ENCODE data around the gene IL12RB1.

DNA sequence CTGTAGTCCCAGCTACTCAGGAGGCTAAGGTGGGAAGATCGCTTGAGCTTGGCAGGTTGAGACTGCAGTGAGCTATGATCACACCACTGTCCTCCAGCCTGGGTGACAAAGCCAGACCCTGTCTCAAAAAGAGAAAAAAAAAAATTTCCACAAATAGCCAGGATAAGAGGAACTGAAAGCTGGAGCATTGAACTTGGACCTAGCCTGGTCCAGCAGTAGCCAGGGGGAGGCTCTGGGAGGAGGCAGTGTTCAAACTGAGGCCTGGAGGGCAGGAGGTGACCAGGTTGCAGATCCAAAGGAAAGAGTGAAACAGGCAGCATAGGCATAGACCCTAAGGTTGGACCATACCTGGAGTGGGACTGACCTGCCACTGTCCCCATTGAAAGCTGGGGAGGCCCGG is 39.4 kb upstream of the IL12RB1 start:
- TF ChIP-seq POLR2A (IDR thresholded peaks at IDR 0.05; ENCODE audit: low read length) (no peak), BCL3 (IDR thresholded peaks at IDR 0.05) (no peak), NPAS2 (CRISPR knock-in tag; IDR thresholded peaks at IDR 0.05; ENCODE audit: borderline replicate concordance) (no peak), USF2 (IDR thresholded peaks at IDR 0.05) (no peak), MAZ (IDR thresholded peaks at IDR 0.05; ENCODE audit: borderline replicate concordance, low read depth, low read length) (no peak), POLR2AphosphoS2 (conservative IDR thresholded peaks at IDR 0.05; ENCODE audit: low read length) (no peak)
- TF ChIP-seq, protein P1, sequence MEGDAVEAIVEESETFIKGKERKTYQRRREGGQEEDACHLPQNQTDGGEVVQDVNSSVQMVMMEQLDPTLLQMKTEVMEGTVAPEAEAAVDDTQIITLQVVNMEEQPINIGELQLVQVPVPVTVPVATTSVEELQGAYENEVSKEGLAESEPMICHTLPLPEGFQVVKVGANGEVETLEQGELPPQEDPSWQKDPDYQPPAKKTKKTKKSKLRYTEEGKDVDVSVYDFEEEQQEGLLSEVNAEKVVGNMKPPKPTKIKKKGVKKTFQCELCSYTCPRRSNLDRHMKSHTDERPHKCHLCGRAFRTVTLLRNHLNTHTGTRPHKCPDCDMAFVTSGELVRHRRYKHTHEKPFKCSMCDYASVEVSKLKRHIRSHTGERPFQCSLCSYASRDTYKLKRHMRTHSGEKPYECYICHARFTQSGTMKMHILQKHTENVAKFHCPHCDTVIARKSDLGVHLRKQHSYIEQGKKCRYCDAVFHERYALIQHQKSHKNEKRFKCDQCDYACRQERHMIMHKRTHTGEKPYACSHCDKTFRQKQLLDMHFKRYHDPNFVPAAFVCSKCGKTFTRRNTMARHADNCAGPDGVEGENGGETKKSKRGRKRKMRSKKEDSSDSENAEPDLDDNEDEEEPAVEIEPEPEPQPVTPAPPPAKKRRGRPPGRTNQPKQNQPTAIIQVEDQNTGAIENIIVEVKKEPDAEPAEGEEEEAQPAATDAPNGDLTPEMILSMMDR (IDR thresholded peaks at IDR 0.05): no peak
- TF ChIP-seq, protein P2, sequence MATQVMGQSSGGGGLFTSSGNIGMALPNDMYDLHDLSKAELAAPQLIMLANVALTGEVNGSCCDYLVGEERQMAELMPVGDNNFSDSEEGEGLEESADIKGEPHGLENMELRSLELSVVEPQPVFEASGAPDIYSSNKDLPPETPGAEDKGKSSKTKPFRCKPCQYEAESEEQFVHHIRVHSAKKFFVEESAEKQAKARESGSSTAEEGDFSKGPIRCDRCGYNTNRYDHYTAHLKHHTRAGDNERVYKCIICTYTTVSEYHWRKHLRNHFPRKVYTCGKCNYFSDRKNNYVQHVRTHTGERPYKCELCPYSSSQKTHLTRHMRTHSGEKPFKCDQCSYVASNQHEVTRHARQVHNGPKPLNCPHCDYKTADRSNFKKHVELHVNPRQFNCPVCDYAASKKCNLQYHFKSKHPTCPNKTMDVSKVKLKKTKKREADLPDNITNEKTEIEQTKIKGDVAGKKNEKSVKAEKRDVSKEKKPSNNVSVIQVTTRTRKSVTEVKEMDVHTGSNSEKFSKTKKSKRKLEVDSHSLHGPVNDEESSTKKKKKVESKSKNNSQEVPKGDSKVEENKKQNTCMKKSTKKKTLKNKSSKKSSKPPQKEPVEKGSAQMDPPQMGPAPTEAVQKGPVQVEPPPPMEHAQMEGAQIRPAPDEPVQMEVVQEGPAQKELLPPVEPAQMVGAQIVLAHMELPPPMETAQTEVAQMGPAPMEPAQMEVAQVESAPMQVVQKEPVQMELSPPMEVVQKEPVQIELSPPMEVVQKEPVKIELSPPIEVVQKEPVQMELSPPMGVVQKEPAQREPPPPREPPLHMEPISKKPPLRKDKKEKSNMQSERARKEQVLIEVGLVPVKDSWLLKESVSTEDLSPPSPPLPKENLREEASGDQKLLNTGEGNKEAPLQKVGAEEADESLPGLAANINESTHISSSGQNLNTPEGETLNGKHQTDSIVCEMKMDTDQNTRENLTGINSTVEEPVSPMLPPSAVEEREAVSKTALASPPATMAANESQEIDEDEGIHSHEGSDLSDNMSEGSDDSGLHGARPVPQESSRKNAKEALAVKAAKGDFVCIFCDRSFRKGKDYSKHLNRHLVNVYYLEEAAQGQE (IDR thresholded peaks at IDR 0.05): no peak
- TF ChIP-seq, protein P3, sequence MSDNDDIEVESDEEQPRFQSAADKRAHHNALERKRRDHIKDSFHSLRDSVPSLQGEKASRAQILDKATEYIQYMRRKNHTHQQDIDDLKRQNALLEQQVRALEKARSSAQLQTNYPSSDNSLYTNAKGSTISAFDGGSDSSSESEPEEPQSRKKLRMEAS (IDR thresholded peaks at IDR 0.05): no peak
- TF ChIP-seq, protein P4, sequence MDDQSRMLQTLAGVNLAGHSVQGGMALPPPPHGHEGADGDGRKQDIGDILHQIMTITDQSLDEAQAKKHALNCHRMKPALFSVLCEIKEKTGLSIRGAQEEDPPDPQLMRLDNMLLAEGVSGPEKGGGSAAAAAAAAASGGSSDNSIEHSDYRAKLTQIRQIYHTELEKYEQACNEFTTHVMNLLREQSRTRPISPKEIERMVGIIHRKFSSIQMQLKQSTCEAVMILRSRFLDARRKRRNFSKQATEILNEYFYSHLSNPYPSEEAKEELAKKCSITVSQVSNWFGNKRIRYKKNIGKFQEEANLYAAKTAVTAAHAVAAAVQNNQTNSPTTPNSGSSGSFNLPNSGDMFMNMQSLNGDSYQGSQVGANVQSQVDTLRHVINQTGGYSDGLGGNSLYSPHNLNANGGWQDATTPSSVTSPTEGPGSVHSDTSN (IDR thresholded peaks at IDR 0.05): no peak

All from A549 (cell line).